ENCODE measurements around the gene PCDHA13. TPM values are rescaled to one million over a fixed set of nuclear protein-coding genes. Genes with fewer than 3 reads are reported as not detected.

Gene PCDHA13
- total RNA-seq, 1 experiment from 2014 or later = 1.0 TPM

GRCh38 chr5:140925806-140926442 lies 44.0 kb downstream of the PCDHA13 start, which contains the start of gene PCDHAC1:
TSS of gene PCDHAC1 (plus strand) at chr5:140926299. CDS start at chr5:140926893, 594 bp downstream.
- in situ Hi-C loops (cut with HindIII; ENCODE audit: low pct_unique_long_range_greater_than_20kb, low sequenced_read_pairs) (no loop called here), intact Hi-C loops (cut with micrococcal nuclease; ENCODE audit: unreplicated experiment) (no loop called here)
- no TSS peak for BruUV-seq (replicated peaks)
- no peaks in the 10 kb centered on the region for H3K27me3 ChIP-seq (ENCODE audit: control insufficient read depth, insufficient read depth, low read length)
- CTCF ChIA-PET = no interaction called here
- no peak for TF ChIP-seq POLR2AphosphoS5 (IDR thresholded peaks at IDR 0.05; ENCODE audit: low read depth, low read length)
- no peak for TF ChIP-seq CTCF (IDR thresholded peaks at IDR 0.05)
- no peak for TF ChIP-seq TCF7L2 (IDR thresholded peaks at IDR 0.05; ENCODE audit: low read depth, low read length)
- no peak for TF ChIP-seq REST (IDR thresholded peaks at IDR 0.05; ENCODE audit: insufficient read depth in 1 of 2, low read depth in 2 of 2, low read length in 1 of 2)
- TF ChIP-seq SIN3A (IDR thresholded peaks at IDR 0.05; ENCODE audit: borderline replicate concordance, insufficient read depth, low read depth, low read length) = no peak
- no peak within 1 kb of the TSS; a peak in 1 of 4 replicates for H3K4me3 ChIP-seq (ENCODE audit: low read depth in 2 of 2, low read length in 2 of 2)
- H3K27ac ChIP-seq (ENCODE audit: low read length) = no peak within 1 kb of the TSS
- POLR2A ChIA-PET = no interaction called here
- DNase-seq (ENCODE audit: low read depth, low spot score) (no peak), ATAC-seq (no peak)
- H3K9me3 ChIP-seq (ENCODE audit: control insufficient read depth, insufficient read depth, low read depth, low read length) = no peaks in the 10 kb centered on the region
- H3K36me3 ChIP-seq (ENCODE audit: control insufficient read depth, insufficient read depth, low read length) = no peaks in the 10 kb centered on the region; the same call in 1 of the 2 replicates
- H3K4me1 ChIP-seq (ENCODE audit: control insufficient read depth, insufficient read depth, low read length) = no peaks in the 10 kb centered on the region

- H3K27ac ChIP-seq (ENCODE audit: low read length) = no peak overlapping the region
- POLR2A ChIA-PET = no interaction called here
- no peak for TF ChIP-seq TCF7L2 (IDR thresholded peaks at IDR 0.05; ENCODE audit: low read depth, low read length)
- TF ChIP-seq REST (IDR thresholded peaks at IDR 0.05; ENCODE audit: insufficient read depth in 1 of 2, low read depth in 2 of 2, low read length in 1 of 2) = no peak
- TF ChIP-seq POLR2AphosphoS5 (IDR thresholded peaks at IDR 0.05; ENCODE audit: low read depth, low read length) = no peak
- TF ChIP-seq CTCF (IDR thresholded peaks at IDR 0.05) = no peak
- TF ChIP-seq SIN3A (IDR thresholded peaks at IDR 0.05; ENCODE audit: borderline replicate concordance, insufficient read depth, low read depth, low read length) = no peak
- in situ Hi-C loops (cut with HindIII; ENCODE audit: low pct_unique_long_range_greater_than_20kb, low sequenced_read_pairs) (no loop called here), intact Hi-C loops (cut with micrococcal nuclease; ENCODE audit: unreplicated experiment) (no loop called here)
- no peaks in the 10 kb centered on the region for H3K9me3 ChIP-seq (ENCODE audit: control insufficient read depth, insufficient read depth, low read depth, low read length)
- H3K4me3 ChIP-seq (ENCODE audit: low read depth in 2 of 2, low read length in 2 of 2) = no peak overlapping the region; a peak in 1 of 4 replicates
- DNase-seq (ENCODE audit: low read depth, low spot score) = no peak
- no peak for ATAC-seq
- H3K36me3 ChIP-seq (ENCODE audit: control insufficient read depth, insufficient read depth, low read length) = no peaks in the 10 kb centered on the region; the same call in 1 of the 2 replicates
- no peaks in the 10 kb centered on the region for H3K27me3 ChIP-seq (ENCODE audit: control insufficient read depth, insufficient read depth, low read length)
- CTCF ChIA-PET = no interaction called here
- no peaks in the 10 kb centered on the region for H3K4me1 ChIP-seq (ENCODE audit: control insufficient read depth, insufficient read depth, low read length)
- no TSS peak for BruUV-seq (replicated peaks)
Measured at GRCh38 chr5:140926443-140927227, 44.7 kb downstream of the PCDHA13 start.
